Urinary bladder (tissue), 2 donors: Measurements from ENCODE around the gene PCDHA3. TPM values are rescaled to one million over a fixed set of nuclear protein-coding genes. Genes with fewer than 3 reads are reported as not detected.

Source experiments
- polyA plus RNA-seq: library from polyadenylated mRNA; stranded (reverse); fragments of 200-250 nt; gene quantifications from one replicate; pipeline ENCODE4 v1.2.3, GENCODE V29; 2013
- total RNA-seq: library from RNA; depleted of rRNA; stranded (reverse); fragments of >200 nt; gene quantifications from one replicate; pipeline ENCODE4 v1.2.3, GENCODE V29; 2014
- donor health status: healthy.

PCDHA3 gene
- total and polyA plus RNA-seq, 2 donors, result 0.41 to 0.63 TPM

Other genes starting within 250 kb of the PCDHA3 start
- gene SRA1, start 243.6 kb upstream of the PCDHA3 start, total RNA-seq, result 13.7 TPM
- 22.1 TPM for gene SRA1, start 243.6 kb upstream of the PCDHA3 start, polyA plus RNA-seq
- gene APBB3, start 236.5 kb upstream of the PCDHA3 start, total RNA-seq, result 15.3 TPM
- gene APBB3, start 236.5 kb upstream of the PCDHA3 start, polyA plus RNA-seq, result 27.2 TPM
- 17.0 TPM for gene SLC35A4, start 236.2 kb upstream of the PCDHA3 start, total RNA-seq
- 69.7 TPM for gene SLC35A4, start 236.2 kb upstream of the PCDHA3 start, polyA plus RNA-seq
- gene CD14, start 167.9 kb upstream of the PCDHA3 start, total RNA-seq, result 57.6 TPM
- gene CD14, start 167.9 kb upstream of the PCDHA3 start, polyA plus RNA-seq, result 60.6 TPM
- 12.2 TPM for gene TMCO6, start 161.6 kb upstream of the PCDHA3 start, total RNA-seq
- 22.3 TPM for gene TMCO6, start 161.6 kb upstream of the PCDHA3 start, polyA plus RNA-seq
- gene NDUFA2, start 153.4 kb upstream of the PCDHA3 start, total RNA-seq, result 34.7 TPM
- 117 TPM for gene NDUFA2, start 153.4 kb upstream of the PCDHA3 start, polyA plus RNA-seq
- 58.7 TPM for gene IK, start 153.2 kb upstream of the PCDHA3 start, total RNA-seq
- gene IK, start 153.2 kb upstream of the PCDHA3 start, polyA plus RNA-seq, result 113 TPM
- 12.7 TPM for gene WDR55, start 136.2 kb upstream of the PCDHA3 start, total RNA-seq
- 13.5 TPM for gene WDR55, start 136.2 kb upstream of the PCDHA3 start, polyA plus RNA-seq
- gene DND1, start 127.5 kb upstream of the PCDHA3 start, total RNA-seq, result not detected
- gene DND1, start 127.5 kb upstream of the PCDHA3 start, polyA plus RNA-seq, result 0.96 TPM
- gene HARS1, start 109.7 kb upstream of the PCDHA3 start, total RNA-seq, result 31.9 TPM
- gene HARS1, start 109.7 kb upstream of the PCDHA3 start, polyA plus RNA-seq, result 50.5 TPM
- 28.1 TPM for gene HARS2, start 109.6 kb upstream of the PCDHA3 start, total RNA-seq
- gene HARS2, start 109.6 kb upstream of the PCDHA3 start, polyA plus RNA-seq, result 24.9 TPM
- gene ZMAT2, start 100.6 kb upstream of the PCDHA3 start, total RNA-seq, result 25.9 TPM
- 74.1 TPM for gene ZMAT2, start 100.6 kb upstream of the PCDHA3 start, polyA plus RNA-seq
- gene PCDHA1, start 14.9 kb upstream of the PCDHA3 start, total RNA-seq, result 0.21 TPM
- 0.03 TPM for gene PCDHA1, start 14.9 kb upstream of the PCDHA3 start, polyA plus RNA-seq
- 0.37 TPM for gene PCDHA2, start 6.2 kb upstream of the PCDHA3 start, total RNA-seq
- gene PCDHA2, start 6.2 kb upstream of the PCDHA3 start, polyA plus RNA-seq, result 0.08 TPM
- 1.1 TPM for gene PCDHA4, start 6.0 kb downstream of the PCDHA3 start, total RNA-seq
- gene PCDHA4, start 6.0 kb downstream of the PCDHA3 start, polyA plus RNA-seq, result 0.28 TPM
- gene PCDHA5, start 20.6 kb downstream of the PCDHA3 start, total RNA-seq, result 0.69 TPM
- 0.05 TPM for gene PCDHA5, start 20.6 kb downstream of the PCDHA3 start, polyA plus RNA-seq
- gene PCDHA6, start 26.9 kb downstream of the PCDHA3 start, total RNA-seq, result 0.95 TPM
- 0.22 TPM for gene PCDHA6, start 26.9 kb downstream of the PCDHA3 start, polyA plus RNA-seq
- gene PCDHA7, start 33.2 kb downstream of the PCDHA3 start, total RNA-seq, result 0.26 TPM
- gene PCDHA7, start 33.2 kb downstream of the PCDHA3 start, polyA plus RNA-seq, result 0.14 TPM
- 0.21 TPM for gene PCDHA8, start 40.1 kb downstream of the PCDHA3 start, total RNA-seq
- gene PCDHA8, start 40.1 kb downstream of the PCDHA3 start, polyA plus RNA-seq, result 0.06 TPM
- gene PCDHA9, start 47.3 kb downstream of the PCDHA3 start, total RNA-seq, result 0.90 TPM
- 0.03 TPM for gene PCDHA9, start 47.3 kb downstream of the PCDHA3 start, polyA plus RNA-seq
- gene PCDHA10, start 54.8 kb downstream of the PCDHA3 start, total RNA-seq, result 1.1 TPM
- 0.13 TPM for gene PCDHA10, start 54.8 kb downstream of the PCDHA3 start, polyA plus RNA-seq
- 1.6 TPM for gene PCDHA11, start 67.9 kb downstream of the PCDHA3 start, total RNA-seq
- gene PCDHA11, start 67.9 kb downstream of the PCDHA3 start, polyA plus RNA-seq, result 0.06 TPM
- gene PCDHA12, start 74.3 kb downstream of the PCDHA3 start, total RNA-seq, result 0.90 TPM
- gene PCDHA12, start 74.3 kb downstream of the PCDHA3 start, polyA plus RNA-seq, result 0.03 TPM
- 0.74 TPM for gene PCDHA13, start 81.1 kb downstream of the PCDHA3 start, total RNA-seq
- 0.18 TPM for gene PCDHA13, start 81.1 kb downstream of the PCDHA3 start, polyA plus RNA-seq
- 1.5 TPM for gene PCDHAC1, start 125.2 kb downstream of the PCDHA3 start, total RNA-seq
- 0.13 TPM for gene PCDHAC1, start 125.2 kb downstream of the PCDHA3 start, polyA plus RNA-seq
- gene PCDHAC2, start 165.4 kb downstream of the PCDHA3 start, total RNA-seq, result 3.0 TPM
- 0.67 TPM for gene PCDHAC2, start 165.4 kb downstream of the PCDHA3 start, polyA plus RNA-seq